Measurements from ENCODE around the gene A3GALT2.

- no peak for TF ChIP-seq REST (IDR thresholded peaks at IDR 0.05; ENCODE audit: borderline replicate concordance)
- no peak for TF ChIP-seq CTCF (IDR thresholded peaks at IDR 0.05; ENCODE audit: poor library complexity, severe bottlenecking)
Observed at GRCh38 chr1:33287317-33287716, 33.6 kb downstream of the A3GALT2 start.
